ENCODE results near the gene SLC32A1. TPM values are rescaled to one million over a fixed set of nuclear protein-coding genes. Genes with fewer than 3 reads are reported as not detected.

The SLC32A1 gene
- total and polyA plus RNA-seq, 7 donors = not detected

DNA sequence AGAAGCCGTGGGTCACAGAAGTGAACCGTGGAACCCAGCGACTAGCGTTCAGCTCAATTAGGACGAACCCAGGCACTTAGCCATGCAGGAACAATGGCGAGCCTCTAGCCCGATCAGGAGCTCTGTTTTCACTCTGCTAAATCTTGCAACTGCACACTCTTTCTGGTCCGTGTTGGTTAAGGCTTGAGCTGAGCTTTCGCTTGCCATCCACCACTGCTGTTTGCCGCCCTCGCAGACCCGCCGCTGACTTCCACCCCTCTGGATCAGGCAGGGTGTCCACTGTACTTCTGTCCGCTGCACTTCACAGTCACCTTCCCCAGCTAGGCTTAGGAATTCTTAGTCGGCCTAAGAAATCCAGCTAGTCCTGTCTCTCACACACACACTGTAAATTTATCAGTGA lies 25.7 kb upstream of the SLC32A1 start:
- Histone ChIP-seq H3K36me3 (ENCODE audit: insufficient read depth in 1 of 2, low read depth in 1 of 2) (no peaks in the 10 kb centered on the region), H3K4me1 (no peaks in the 10 kb centered on the region), H3K4me3 (no peak overlapping the region), H3K27ac (no peak overlapping the region), H3K9me3 (no peaks in the 10 kb centered on the region), H3K27me3 (ENCODE audit: insufficient read depth in 3 of 3, low read length in 2 of 3) (peaks cover 0 to 42% (median 9%) of the 10 kb centered on the region in 3 donors)
- 68 to 84% (median 82%) methylated on average over 15 of the region's 15 CpGs for WGBS, 3 donors
- intact Hi-C loops (cut with DNase I) = no loop called here
- no peak for DNase-seq
- TF ChIP-seq, protein P1, sequence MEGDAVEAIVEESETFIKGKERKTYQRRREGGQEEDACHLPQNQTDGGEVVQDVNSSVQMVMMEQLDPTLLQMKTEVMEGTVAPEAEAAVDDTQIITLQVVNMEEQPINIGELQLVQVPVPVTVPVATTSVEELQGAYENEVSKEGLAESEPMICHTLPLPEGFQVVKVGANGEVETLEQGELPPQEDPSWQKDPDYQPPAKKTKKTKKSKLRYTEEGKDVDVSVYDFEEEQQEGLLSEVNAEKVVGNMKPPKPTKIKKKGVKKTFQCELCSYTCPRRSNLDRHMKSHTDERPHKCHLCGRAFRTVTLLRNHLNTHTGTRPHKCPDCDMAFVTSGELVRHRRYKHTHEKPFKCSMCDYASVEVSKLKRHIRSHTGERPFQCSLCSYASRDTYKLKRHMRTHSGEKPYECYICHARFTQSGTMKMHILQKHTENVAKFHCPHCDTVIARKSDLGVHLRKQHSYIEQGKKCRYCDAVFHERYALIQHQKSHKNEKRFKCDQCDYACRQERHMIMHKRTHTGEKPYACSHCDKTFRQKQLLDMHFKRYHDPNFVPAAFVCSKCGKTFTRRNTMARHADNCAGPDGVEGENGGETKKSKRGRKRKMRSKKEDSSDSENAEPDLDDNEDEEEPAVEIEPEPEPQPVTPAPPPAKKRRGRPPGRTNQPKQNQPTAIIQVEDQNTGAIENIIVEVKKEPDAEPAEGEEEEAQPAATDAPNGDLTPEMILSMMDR (IDR thresholded peaks at IDR 0.05) = no peak
- ATAC-seq = no peak

DNA sequence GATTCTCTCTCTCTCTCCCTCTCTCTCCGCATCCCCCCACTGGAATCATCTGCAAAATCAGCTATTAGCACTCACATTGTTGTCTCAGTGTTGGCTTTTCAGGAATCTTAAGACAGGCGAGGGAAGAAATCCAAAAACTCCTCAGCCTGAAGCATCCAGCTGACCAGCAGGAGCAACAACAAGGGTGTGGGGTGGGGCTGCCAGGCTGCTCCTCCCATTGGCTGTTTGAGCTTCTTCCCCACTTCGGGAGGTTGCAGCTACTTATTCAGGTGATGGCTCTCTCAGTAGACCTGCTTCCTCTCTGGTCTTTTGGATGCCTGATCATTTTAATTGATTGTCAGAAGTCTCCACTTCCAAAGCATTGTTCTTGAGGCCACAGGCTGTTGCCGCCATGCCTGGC lies 24.1 kb upstream of the SLC32A1 start:
- Histone ChIP-seq H3K4me3 (no peak overlapping the region), H3K27ac (no peak overlapping the region), H3K27me3 (ENCODE audit: insufficient read depth in 3 of 3, low read length in 2 of 3) (peaks cover 0 to 55% (median 11%) of the 10 kb centered on the region in 3 donors), H3K36me3 (ENCODE audit: insufficient read depth in 1 of 2, low read depth in 1 of 2) (no peaks in the 10 kb centered on the region), H3K9me3 (no peaks in the 10 kb centered on the region), H3K4me1 (no peaks in the 10 kb centered on the region)
- TF ChIP-seq, protein P1 (IDR thresholded peaks at IDR 0.05) = no peak
- intact Hi-C loops (cut with DNase I) = no loop called here
- ATAC-seq (no peak), DNase-seq (no peak)
- 33 to 42% (median 36%) methylated on average over 4 of the region's 4 CpGs for WGBS, 3 donors

DNA sequence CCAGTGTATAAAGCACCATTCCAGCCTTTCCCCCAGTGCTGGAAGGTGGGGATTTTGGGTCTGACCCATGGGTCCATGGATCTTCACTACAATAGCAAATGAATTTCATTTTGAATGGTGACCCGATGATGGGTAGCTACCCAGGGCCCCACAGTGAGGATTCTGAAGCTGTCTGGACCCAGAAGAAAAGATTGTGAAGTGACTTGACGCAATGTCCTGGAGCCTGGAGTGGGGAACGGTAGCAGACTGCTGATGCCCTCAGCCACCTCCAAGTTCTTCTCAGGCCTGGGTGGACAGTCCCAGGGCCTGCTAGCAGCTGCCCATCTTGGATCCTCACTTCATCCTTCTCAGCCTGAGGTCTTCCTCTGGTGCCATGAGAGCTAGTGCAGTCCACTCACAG lies 23.4 kb upstream of the SLC32A1 start:
- Histone ChIP-seq H3K4me1 (no peaks in the 10 kb centered on the region), H3K9me3 (no peaks in the 10 kb centered on the region), H3K36me3 (ENCODE audit: insufficient read depth in 1 of 2, low read depth in 1 of 2) (no peaks in the 10 kb centered on the region), H3K4me3 (no peak overlapping the region), H3K27me3 (ENCODE audit: insufficient read depth in 3 of 3, low read length in 2 of 3) (peaks cover 0 to 55% (median 13%) of the 10 kb centered on the region in 3 donors), H3K27ac (no peak overlapping the region)
- intact Hi-C loops (cut with DNase I) = no loop called here
- DNase-seq (no peak), ATAC-seq (no peak)
- TF ChIP-seq, protein P1 (IDR thresholded peaks at IDR 0.05) = no peak
- 65 to 77% (median 75%) methylated on average over 3 of the region's 3 CpGs for WGBS, 3 donors

DNA sequence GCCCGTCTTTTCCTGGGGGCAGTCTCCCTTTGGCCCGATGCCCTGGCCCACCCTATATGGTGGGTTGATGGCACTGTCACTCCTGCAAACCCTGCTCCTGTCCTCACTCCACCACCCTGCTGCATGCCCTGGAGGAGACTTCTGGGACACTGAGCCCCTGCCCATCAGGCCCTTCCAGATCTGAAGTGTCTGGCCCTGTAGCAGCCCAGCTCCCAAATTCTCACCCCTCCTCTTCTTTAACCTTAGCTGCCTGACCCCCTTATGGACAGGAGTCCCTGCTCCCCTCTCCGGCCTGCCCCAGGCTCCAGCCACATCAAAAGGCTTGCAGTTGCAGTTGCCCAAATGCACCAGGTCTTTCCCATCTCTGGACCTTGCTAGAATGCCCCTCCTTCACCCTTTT lies 20.8 kb upstream of the SLC32A1 start:
- no peaks in the 10 kb centered on the region for H3K4me1 ChIP-seq
- H3K9me3 ChIP-seq = no peaks in the 10 kb centered on the region
- H3K4me3 ChIP-seq = no peak overlapping the region
- no peak for ATAC-seq
- no peaks in the 10 kb centered on the region for H3K36me3 ChIP-seq (ENCODE audit: insufficient read depth in 1 of 2, low read depth in 1 of 2)
- intact Hi-C loops (cut with DNase I) = no loop called here
- H3K27ac ChIP-seq = no peak overlapping the region
- WGBS, 3 donors = 57 to 72% (median 64%) methylated on average over 3 of the region's 3 CpGs
- DNase-seq = no peak
- H3K27me3 ChIP-seq (ENCODE audit: insufficient read depth in 3 of 3, low read length in 2 of 3) = peaks cover 0 to 64% (median 10%) of the 10 kb centered on the region in 3 donors
- TF ChIP-seq, protein P1 (IDR thresholded peaks at IDR 0.05) = no peak

- ATAC-seq = no peak
- no peak overlapping the region for H3K27ac ChIP-seq
- intact Hi-C loops (cut with DNase I) = no loop called here
- no peaks in the 10 kb centered on the region for H3K9me3 ChIP-seq
- no peak overlapping the region for H3K4me3 ChIP-seq
- 52 to 56% (median 54%) methylated on average over 4 of the region's 4 CpGs for WGBS, 3 donors
- no peaks in the 10 kb centered on the region for H3K36me3 ChIP-seq (ENCODE audit: insufficient read depth in 1 of 2, low read depth in 1 of 2)
- H3K4me1 ChIP-seq = no peaks in the 10 kb centered on the region
- H3K27me3 ChIP-seq (ENCODE audit: insufficient read depth in 3 of 3, low read length in 2 of 3) = peaks cover 0 to 70% (median 10%) of the 10 kb centered on the region in 3 donors
- DNase-seq = no peak
- TF ChIP-seq, protein P1 (IDR thresholded peaks at IDR 0.05) = no peak
Measured at GRCh38 chr20:38704136-38704535, 20.1 kb upstream of the SLC32A1 start.

All from psoas muscle (tissue), 8 donors.